Limb (tissue), 2 donors: ENCODE data around the gene NINJ1.

Experiments
- DNase-seq, 2 donors: peaks; one replicate each; pipeline ENCODE4 v3.0.0-alpha.2; 2016; ENCODE audit errors: extremely low spot score in 2 of 2

NINJ1 gene

DNA sequence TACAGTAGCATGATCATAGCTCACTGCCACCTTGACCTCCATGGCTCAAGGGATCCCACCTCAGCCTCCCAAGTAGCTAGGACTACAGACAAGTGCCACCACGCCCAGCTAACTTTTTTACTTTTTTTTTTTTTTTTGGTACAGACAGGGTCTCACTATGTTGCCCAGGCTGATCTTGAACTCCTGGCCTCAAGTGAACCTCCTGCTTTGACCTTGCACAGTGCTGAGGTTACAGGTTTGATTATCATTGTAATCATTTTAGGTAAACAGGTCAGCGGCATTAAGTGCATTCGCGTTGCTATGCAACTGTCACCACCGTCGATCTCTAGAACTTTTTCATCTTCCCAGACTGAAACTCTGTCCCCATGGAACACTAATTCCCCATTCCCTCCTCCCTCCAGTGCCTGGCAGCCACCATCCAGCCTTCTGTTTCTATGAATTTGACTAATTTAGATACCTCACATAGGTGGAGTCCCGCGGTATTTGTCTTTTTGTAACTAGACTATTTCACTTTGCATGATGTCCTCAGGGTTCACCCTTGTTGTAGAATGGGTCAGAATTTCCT is 43.9 kb downstream of the NINJ1 start:
- DNase-seq, result peak in 1 of 2 donors; percentile 1

DNA sequence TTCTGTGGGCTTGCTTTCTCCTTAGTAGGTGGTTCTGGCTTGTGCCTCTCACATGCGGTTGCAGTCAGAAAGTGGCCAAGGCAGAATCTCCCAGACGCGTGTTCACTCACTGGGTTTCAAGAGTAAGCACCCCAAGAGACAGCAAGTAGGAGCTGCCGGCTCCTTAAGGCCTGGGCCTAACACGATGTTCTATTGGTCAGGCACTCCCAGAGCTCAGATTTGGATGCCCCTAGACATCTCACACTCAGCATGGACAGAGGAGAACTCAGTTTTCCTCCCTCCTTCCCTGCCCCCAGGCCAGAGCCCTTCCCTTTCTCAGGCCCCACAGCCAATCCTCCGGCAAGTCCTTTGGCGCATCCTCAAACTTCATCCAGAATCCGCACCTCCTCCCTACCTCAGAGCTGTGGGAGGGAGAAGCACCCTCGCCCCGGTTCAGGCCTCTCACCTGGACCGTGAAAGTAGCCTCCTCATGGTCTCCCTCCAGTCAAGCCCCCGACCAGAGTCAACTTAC is 44.5 kb downstream of the NINJ1 start:
- DNase-seq, result peak in 1 of 2 donors; percentile 27

DNA sequence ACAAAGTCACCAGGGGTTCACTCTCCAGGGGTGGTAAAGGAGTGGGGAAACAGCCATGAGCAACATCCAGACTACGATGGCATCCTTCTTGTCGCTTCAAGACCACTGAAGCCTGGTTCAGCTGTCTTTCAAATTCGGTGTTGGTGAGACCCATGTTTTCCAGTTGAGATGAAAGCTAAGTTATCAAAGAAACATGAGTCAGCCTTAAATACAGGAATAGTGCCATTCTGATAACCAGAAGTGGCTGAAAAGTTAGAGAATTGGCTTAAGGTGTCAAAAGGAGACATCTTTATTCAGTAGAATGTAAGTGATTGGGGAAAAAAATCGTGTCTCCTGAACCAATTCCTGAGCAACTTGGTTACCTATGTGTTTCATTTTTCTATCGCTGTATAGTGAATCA is 45.0 kb downstream of the NINJ1 start:
- DNase-seq, result no peak

DNA sequence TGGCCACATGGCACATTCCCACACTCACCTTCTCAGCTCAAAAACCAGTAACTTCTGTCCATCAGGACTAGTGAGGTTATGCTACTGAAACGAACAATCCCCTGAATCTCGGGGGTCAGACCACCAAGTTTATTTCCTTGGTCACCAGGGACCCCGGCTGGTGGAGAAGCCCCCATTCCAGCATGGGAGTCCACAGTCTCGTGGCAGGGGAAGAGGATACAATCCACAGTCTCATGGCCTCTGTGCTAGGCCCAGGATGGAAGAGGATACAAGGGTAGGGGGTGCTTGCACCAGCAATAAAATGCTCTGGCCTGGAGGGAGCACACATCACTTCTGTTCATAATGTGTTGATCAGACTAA is 45.4 kb downstream of the NINJ1 start:
- DNase-seq, result peak in 1 of 2 donors; percentile 8

DNA sequence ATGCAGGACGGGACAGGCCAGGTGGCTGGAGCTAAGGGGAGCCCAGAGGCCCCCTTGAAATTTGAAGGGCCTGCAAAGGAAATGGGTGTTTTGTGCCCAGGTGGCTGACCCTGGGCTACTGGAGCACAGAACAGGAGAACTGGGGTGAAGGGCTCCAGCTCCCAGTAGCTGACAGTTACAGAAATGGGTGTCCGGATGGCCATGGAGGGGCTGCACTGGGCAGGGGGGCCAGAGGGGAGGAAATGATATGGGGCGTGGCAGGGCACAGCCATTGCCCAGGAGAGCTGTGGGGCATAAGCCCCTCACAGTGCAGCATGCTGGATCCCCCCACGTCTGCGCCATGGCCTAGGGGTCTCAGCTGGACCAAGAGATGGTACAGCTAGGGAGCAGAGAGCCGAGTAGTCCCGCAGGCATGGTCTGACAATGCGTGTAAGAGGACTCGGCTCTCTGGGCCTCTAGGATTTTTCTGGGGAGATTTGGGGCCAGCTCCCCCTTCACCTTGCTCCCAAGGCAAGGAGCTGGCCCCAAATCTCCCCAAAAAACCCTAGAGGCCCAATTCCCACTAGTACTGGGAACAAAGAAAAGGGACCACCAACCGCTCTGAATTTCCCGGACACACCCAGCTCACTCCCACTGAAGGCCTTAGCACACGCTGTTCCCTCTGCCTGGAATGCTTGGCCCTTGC is 45.9 kb downstream of the NINJ1 start:
- DNase-seq, result peak in 1 of 2 donors; percentile 12

DNA sequence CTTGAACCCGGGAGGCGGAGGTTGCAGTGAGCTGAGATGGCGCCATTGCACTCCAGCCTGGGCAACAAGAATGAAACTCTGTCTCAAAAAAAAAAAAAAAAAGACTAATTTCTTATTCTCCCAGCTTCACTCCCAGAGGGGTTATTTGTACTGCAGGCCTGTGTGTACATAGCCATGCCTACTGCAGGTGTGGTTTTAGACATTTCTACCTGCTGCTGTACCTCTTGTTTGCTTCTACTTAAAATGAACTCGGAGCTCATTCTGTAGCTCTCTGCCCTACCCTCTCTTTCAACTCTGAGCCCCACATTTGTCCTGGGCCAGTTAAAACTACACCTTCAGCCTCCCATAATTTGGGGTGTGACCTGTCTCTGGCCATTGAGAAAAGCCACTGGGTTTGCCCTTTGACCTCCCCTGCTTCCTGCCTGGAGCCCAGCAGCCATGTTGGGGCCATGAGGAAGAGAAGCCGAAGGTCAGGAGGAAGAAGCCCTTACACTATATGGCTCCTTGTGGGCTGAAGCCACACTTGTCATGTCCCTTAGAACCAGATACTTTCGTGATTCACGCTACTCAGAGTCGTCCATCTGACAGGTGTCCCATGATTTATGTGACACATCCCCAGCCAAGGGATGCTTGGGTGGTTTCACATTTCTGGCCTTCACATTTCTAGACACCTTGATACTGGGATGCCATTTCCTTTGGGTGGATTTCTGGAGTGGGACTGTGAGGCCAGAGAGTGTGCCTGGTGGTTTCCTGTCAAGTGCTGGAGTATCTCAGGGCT is 47.4 kb downstream of the NINJ1 start:
- DNase-seq, result peak in 1 of 2 donors; percentile 10

DNA sequence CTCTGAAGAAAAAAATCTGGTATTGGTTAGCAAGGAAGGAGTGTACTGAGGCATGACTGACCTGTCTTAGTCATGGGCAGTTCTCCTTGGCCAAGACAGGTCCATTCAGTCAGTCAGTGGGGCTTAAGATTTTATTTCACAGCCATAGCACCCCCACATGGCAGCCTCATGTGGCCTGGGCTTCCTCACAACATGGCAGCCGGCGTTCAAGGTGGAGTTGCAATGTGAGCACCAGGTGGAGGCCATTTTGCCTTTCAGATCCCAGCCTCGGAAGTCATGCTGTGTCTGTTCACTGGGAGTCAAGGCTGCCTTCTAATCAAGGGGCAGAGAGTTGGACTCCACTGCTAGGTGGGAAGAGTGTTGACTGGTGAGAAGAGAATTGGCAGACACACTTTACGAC is 48.4 kb downstream of the NINJ1 start:
- peak in 1 of 2 donors; percentile 12 for DNase-seq

DNA sequence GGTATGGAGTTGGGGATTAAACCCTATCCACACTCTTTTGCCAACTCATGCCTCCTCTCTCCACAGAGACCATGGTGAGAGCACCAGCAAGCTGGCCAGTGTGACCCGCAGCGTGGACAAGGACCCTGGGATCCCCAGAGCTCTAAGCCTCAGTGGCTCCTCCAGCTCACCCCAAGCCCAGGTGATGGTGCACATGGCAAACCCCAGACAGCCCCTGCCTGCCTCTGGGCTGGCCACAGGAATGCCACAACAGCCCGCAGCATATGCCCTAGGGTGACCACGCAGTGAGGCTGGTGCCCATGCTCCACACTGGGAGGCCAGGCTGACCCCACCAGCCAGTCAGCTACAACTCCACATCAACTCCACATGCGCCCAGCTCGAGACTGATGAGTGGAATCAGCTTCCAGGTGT is 49.6 kb downstream of the NINJ1 start:
- DNase-seq, result peak in 1 of 2 donors; percentile 16

DNA sequence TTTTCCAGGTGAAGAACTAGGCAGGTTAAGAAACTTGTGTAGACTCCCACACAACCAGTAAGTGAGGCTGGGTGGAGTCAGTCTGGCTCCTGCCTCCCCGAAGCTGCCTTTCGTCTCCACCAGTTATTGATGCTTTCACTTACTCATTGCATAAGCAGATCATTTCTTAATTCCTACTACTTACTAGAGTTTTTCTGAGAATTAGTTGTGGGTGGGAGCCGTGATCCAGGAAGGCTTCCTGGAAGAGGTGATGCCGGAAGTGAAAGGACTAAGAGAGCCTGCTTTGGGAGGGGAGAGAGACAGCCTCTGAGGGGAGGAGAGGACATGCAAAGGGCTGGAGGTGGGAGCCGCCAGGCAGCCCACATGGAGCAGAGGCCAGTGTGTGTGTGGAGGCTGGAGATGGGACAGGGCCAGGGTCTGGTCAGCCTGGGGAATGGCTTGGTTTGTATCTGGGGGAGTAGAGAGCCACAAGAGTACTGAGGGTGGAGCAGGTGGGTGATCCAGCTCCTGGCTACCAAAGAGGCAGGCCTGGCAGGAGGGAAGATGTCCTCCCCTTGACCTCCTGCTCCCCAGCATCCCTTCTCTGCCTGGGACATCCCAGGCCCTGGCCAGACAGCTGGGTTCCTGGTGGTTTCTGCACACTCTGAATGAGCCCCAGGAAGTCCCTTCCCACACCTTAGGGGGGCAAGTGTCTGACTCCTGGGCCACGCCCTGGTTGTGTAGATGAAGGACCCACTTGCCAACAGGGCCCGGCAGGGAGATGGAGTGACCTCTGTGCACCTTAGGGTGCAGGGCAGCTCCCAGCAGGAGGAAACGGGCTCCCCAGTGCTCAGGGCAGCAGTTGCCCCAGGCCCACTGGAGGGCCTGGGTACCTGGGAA is 50.2 kb downstream of the NINJ1 start:
- DNase-seq, result peak in 1 of 2 donors; percentile 22

DNA sequence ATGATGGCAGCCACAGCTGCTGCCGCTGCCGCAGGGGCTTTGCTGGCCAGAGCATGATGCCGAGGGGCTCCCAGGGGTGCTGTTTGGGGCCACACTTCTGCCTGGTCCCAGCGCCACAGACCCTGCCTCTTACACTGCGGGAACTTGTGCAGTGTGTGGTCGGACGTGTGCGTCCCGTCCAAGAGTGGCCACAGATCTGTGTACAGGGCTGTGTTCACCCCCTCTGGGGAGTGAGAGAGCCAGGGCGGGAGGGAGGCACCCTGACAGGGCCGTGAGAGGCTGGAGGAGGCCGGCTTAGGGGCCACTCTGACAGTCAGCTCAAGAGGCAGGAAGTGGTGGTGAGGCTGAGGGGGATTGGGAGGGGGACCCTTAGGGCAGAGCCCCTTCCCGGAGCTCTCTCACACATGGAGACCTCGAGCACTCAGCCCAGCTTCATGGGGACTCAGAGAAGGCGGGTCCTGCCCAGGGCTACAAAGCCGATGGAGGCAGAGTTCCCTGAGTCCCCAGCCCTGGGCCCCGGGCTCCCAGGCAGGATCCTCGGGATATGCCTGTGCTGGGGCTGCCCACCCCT is 51.1 kb downstream of the NINJ1 start:
- DNase-seq, result peak in 1 of 2 donors; percentile 41

DNA sequence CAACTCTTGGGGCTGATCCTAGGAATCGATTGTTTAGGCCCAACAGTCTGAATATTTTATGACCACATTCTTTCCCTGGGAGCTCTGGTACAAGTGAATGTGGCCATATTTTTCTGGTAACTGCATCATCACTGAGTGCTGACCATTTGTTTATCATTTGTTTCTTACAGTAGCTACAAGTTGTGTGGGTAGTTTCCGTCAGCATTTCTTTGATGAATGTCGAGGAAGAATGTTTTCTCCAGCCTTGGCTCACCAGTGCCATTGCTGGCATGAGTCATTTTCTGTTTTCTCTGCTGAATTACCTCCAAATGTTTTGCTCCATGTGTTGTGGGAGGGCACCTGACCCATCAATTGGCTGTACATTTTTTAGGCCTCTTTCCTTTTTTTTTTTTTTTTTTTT is 52.1 kb downstream of the NINJ1 start:
- peak in 1 of 2 donors; percentile 8 for DNase-seq

DNA sequence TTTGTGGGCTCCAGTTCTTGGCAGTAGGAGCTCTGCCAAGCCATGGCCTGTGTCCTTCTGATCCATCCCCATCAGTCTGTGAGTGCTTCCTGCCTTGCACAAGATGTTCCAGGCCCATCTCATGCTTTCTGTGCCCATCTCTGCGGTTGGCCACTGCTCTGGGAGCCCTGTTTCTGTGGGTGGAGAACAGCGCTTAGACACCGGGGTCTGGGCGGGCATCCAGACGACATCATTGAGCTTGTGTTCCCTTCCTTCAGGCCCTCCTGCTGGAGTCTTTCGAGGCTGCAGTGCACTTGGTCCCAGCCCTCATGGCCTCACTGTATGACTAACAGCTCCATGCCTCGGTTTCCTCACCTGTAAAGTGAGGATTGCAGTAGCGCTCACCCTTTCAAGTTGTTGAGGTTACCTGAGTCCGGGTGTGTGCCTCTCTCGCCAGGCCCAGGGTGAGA is 52.9 kb downstream of the NINJ1 start:
- peak in 1 of 2 donors; percentile 25 for DNase-seq

DNA sequence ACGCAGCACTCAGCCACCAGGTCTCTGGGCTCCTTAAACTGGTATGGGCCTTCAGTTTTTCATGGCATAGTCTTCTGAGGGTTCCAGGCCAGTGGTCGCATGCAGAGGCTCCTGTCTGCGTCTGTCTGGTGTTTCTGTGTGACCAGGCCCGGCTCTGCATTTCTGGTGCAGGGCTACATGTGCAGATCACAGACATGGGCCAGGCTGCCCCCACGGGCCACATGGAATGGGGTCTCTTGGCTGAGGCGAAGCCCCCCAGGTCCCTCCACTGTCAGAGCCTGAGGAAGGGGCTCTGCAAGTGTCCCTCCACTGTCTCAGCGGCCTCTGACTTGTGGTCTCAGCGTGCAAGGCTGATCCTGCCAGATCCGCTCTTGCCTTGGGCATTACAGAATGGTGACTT is 53.6 kb downstream of the NINJ1 start:
- DNase-seq, result peak in 1 of 2 donors; percentile 24

DNA sequence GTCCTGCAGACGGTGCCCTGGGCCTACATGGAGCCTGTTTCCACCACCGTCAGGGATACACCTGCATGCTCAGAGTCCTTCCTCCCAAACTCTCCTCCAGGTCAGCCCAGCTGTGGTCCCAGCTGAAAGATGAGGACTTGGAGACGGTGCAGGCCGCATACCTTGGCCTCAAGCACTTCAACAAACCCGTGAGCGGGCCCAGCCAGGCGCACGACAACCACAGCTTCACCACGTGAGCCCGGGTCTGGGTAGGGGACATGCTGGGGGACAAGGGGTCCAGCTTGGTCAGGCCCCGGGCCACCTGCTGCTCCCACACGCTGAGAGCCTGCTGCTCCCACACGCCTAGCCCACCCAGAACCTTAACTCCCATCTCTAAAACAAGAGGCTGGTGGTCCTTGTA is 54.7 kb downstream of the NINJ1 start:
- DNase-seq, result peak in 1 of 2 donors; percentile 18

DNA sequence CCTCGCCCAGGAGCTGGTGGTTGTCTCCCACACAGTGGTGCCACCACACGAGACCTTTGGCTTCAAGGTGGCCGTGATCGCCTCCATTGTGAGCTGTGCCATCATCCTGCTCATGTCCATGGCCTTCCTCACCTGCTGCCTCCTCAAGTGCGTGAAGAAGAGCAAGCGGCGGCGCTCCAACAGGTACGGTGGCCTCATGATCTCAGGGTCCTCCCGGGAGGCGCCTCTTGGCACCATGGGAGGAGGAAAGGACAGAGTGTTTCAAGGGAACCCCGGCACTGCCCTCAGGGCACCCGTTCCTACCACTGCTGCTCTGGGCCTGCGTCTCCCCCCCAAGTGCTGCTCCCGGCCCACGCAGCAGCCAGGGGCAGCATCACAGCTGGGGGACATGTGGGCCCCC is 56.2 kb downstream of the NINJ1 start:
- DNase-seq, result no peak

DNA sequence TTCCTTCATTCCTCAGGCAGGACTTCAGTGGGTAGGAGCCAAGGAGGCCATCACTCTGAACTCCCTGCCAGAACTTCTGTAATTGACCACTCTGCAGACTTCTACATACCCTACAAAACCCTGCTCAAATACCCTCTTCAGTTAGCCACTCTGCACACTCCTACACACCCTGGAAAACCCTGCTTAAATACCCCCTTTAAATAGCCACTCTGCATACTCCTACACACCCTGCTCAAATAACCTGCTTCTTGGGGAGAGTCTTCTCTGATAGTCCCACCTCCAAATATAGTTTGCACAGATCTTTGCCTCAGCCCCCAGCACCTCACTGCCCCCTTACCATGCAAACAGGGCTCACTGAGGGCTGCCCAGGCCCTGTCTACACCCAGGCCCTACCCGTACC is 56.7 kb downstream of the NINJ1 start:
- no peak for DNase-seq

DNA sequence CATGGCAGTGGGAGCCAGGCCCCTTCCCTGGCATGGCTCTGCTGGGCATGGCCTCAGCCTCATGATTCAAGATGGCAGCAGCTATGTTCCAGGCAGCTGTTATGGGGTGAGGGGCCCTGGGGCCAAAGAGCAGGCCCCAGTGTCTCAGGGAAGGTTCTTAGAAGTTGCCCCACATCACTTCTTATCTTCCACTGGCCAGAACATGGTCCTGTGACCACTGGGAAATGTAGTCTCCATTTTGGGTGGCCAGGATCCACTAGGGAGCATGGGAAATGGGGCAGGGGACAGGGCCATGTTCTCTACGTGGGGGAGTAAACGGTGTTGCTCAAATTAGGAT is 57.3 kb downstream of the NINJ1 start:
- no peak for DNase-seq

DNA sequence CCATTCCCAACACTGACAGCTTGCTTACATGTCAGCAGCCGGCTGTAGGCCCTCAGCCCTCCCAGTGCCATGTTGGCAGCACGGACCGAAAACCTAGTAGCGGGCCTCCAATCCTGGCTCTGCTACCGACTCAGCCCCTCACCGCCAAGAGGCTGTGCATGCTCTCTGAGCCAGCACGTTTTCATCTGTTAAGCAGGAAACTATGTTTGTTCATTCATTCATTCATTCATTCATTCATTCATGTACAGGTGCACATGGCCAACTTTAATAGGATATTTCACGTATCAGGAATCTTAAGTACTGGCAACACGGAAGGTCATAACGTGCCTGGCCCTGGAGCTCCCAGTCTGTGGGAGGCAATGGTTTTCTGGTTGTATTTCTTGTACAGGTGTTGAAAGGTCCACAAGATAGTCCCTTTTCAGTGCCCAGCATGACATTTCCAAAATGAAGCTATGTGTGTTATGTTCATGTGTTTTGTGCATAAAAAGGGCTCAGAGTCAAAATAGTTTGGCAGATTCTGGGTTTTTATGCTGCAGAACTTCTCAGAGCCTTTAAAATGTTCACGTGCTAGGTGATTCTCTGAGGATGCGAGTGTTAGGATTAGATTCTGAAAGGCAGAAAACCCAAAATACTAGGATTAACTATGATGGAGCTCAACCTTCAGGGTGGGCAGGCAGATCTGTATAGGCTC is 57.8 kb downstream of the NINJ1 start:
- DNase-seq, result no peak

DNA sequence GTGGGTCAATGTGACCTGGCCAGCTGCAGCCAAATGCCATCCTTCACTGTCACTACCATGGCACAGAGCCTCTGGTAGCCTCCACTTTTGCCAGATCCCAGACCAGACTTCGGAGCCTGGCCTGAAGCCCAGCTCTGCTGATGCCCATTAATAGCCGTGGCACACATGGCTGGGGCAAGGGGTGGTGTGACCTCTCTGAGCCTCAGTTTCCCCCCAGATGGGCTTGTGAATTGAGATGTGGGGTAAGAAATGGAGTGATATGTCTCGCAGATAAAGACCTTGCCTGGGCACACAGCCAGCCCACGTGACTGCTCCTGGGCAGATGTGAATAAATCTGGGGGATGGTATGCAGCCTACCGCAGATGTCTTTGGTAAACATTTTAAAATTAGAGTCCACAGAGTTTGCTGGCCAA is 61.7 kb downstream of the NINJ1 start:
- DNase-seq, result no peak
